ENCODE data around the gene SIPA1. TPM values are rescaled to one million over a fixed set of nuclear protein-coding genes. Genes with fewer than 3 reads are reported as not detected.
A peak's percentile ranks its signal among the peaks of the same experiment; 100 is the strongest.

The SIPA1 gene
- total and polyA plus RNA-seq, 2 of the 13 experiments (the other 11 are each of a cell fraction or from before 2014, with no cell fraction given) = 5.8 to 7.7 TPM

- TF ChIP-seq FOXJ3 (CRISPR knock-in tag; IDR thresholded peaks at IDR 0.05; ENCODE audit: borderline replicate concordance) (no peak), ZFP36L2 (CRISPR knock-in tag; IDR thresholded peaks at IDR 0.05) (no peak; the same call in 1 of the 2 replicates), ZNF781 (CRISPR knock-in tag; IDR thresholded peaks at IDR 0.05; ENCODE audit: borderline replicate concordance, not compliant biosample characterization) (no peak), TEAD2 (CRISPR knock-in tag; IDR thresholded peaks at IDR 0.05) (no peak), MIER3 (CRISPR knock-in tag; IDR thresholded peaks at IDR 0.05; ENCODE audit: borderline replicate concordance) (no peak), SIN3A (IDR thresholded peaks at IDR 0.05; ENCODE audit: borderline replicate concordance, low read depth, low read length) (peak; percentile 75; the same call in 1 of the 2 replicates), ZNF496 (CRISPR knock-in tag; IDR thresholded peaks at IDR 0.05; ENCODE audit: insufficient replicate concordance) (no peak), PHF21A (CRISPR knock-in tag; IDR thresholded peaks at IDR 0.05) (no peak), ZNF580 (CRISPR knock-in tag; IDR thresholded peaks at IDR 0.05; ENCODE audit: borderline replicate concordance, low read depth) (peak; percentile 28; the same call in 1 of the 2 replicates), ZBTB39 (CRISPR knock-in tag; IDR thresholded peaks at IDR 0.05) (no peak), EHMT2 (IDR thresholded peaks at IDR 0.05; ENCODE audit: borderline replicate concordance, low read depth, low read length) (no peak), ZBTB40 (IDR thresholded peaks at IDR 0.05) (no peak), ZBTB40 (CRISPR knock-in tag; IDR thresholded peaks at IDR 0.05) (peak; percentile 66), HMGXB4 (CRISPR knock-in tag; IDR thresholded peaks at IDR 0.05; ENCODE audit: borderline replicate concordance in 1 of 2, low read depth in 1 of 2) (peak; percentile 65 to 71; a peak in 3 of 4 replicates)
Measured at GRCh38 chr11:65662799-65663638, 25.1 kb downstream of the SIPA1 start, which contains the start of gene RELA (continued).
